SK-N-SH (cell line): ENCODE measurements around the gene NEDD8. TPM values are rescaled to one million over a fixed set of nuclear protein-coding genes. Genes with fewer than 3 reads are reported as not detected.

Source experiments
- CTCF ChIP-seq: fragments of 200-600 bp; sonication (generic); IDR thresholded peaks from 2 replicates; pipeline ENCODE4 v1.6.1; 2017; ENCODE audit warnings: antibody characterized with exemption, mild to moderate bottlenecking, moderate library complexity
- ELF1 ChIP-seq: IDR thresholded peaks from 2 replicates; pipeline ENCODE4 v1.4.0; 2012
- EZH2phosphoT487 ChIP-seq: fragments of 200-600 bp; sonication (generic); IDR thresholded peaks from 2 replicates; pipeline ENCODE4 v1.6.1; 2017; ENCODE audit warnings: low read depth, mixed run types, mild to moderate bottlenecking, antibody characterized with exemption, moderate library complexity, borderline replicate concordance
- FOXJ3 ChIP-seq: sonication (generic); formaldehyde crosslinking; IDR thresholded peaks from 2 replicates; pipeline ENCODE4 v1.5.1; 2020; ENCODE audit warnings: mild to moderate bottlenecking, missing genetic modification reagents
- GABPA ChIP-seq: IDR thresholded peaks from 2 replicates; pipeline ENCODE4 v1.4.0; 2012; ENCODE audit warnings: low read depth, mild to moderate bottlenecking
- GATA2 ChIP-seq: sonication (generic); formaldehyde crosslinking; IDR thresholded peaks from 2 replicates; pipeline ENCODE4 v1.5.0; 2020; ENCODE audit warnings: mild to moderate bottlenecking, missing genetic modification reagents
- IRF3 ChIP-seq: fragments of 150-350 bp; IDR thresholded peaks from 2 replicates; pipeline ENCODE4 v1.6.1; 2016; ENCODE audit warnings: mild to moderate bottlenecking, low read depth, low read length
- JUND ChIP-seq: IDR thresholded peaks from 2 replicates; pipeline ENCODE4 v1.4.0; 2012
- MXI1 ChIP-seq: IDR thresholded peaks from 2 replicates; pipeline ENCODE4 v1.6.1; 2012; ENCODE audit warnings: mild to moderate bottlenecking, low read depth, low read length, improper control_type of control experiment
- PBX3 ChIP-seq: IDR thresholded peaks from 2 replicates; pipeline ENCODE4; 2012
- RFX5 ChIP-seq: IDR thresholded peaks from 2 replicates; pipeline ENCODE4 v1.6.1; 2012; ENCODE audit warnings: mild to moderate bottlenecking, improper control_type of control experiment, low read length
- SIN3A ChIP-seq: IDR thresholded peaks from 2 replicates; pipeline ENCODE4 v1.6.1; 2012; ENCODE audit warnings: low read depth, mild to moderate bottlenecking, low read length, moderate library complexity, borderline replicate concordance
- SMC3 ChIP-seq: IDR thresholded peaks from 2 replicates; pipeline ENCODE4 v1.6.1; 2012; ENCODE audit warnings: low read depth, low read length, improper control_type of control experiment
- TAF1 ChIP-seq: IDR thresholded peaks from 2 replicates; pipeline ENCODE4 v1.6.1; 2012; ENCODE audit warnings: low read depth, mild to moderate bottlenecking, low read length, moderate library complexity, borderline replicate concordance
- TCF12 ChIP-seq: IDR thresholded peaks from 2 replicates; pipeline ENCODE4 v1.4.0; 2012
- USF1 ChIP-seq: IDR thresholded peaks from 2 replicates; pipeline ENCODE4 v1.4.0; 2012; ENCODE audit warnings: low read depth, borderline replicate concordance
- USF2 ChIP-seq: fragments of 150-350 bp; IDR thresholded peaks from 2 replicates; pipeline ENCODE4 v1.6.1; 2017; ENCODE audit warnings: antibody characterized with exemption, low read length, low read depth, borderline replicate concordance
- YY1 ChIP-seq: IDR thresholded peaks from 2 replicates; pipeline ENCODE4 v1.4.0; 2012; ENCODE audit warnings: low read depth, mild to moderate bottlenecking
- ZBTB33 ChIP-seq: IDR thresholded peaks from 2 replicates; pipeline ENCODE4 v1.4.0; 2012; ENCODE audit warnings: low read depth, borderline replicate concordance
- polyA plus RNA-seq, 3 experiments: library from polyadenylated mRNA; depleted of rRNA; stranded (reverse); fragments of >200 nt; gene quantifications; 2 replicates each; pipeline ENCODE4 v1.2.3, GENCODE V29; 2012

The NEDD8 gene
- polyA plus RNA-seq, 1 of the 3 experiments (the other 2 are of a cell fraction), result 534 TPM

GRCh38 chr14:24215495-24216344 is 16.4 kb downstream of the NEDD8 start, which contains the start of gene MDP1 (continued):
- TF ChIP-seq RFX5 (no peak), PBX3 (0 out of 2 replicates have a peak, but pooled peaks have one; percentile 33), CTCF (peak; percentile 70), MXI1 (peak; percentile 76), IRF3 (no peak), GABPA (no peak), JUND (peak; percentile 35; the same call in 1 of the 2 replicates), USF2 (no peak), GATA2 (no peak), ZBTB33 (no peak), ELF1 (peak; percentile 39; the same call in 1 of the 2 replicates), FOXJ3 (CRISPR knock-in tag) (no peak), YY1 (peak; percentile 85), SIN3A (peak; percentile 96), SMC3 (peak; percentile 39), USF1 (no peak; the same call in 1 of the 2 replicates), EZH2phosphoT487 (no peak), TAF1 (peak; percentile 79), TCF12 (0 out of 2 replicates have a peak, but pooled peaks have one; percentile 5)
